Activated effector memory CD4-positive, alpha-beta T cell treated with Interleukin-2 at 50 U/mL for 16 hours (primary cell): ENCODE data around the gene FLII.
"Not testable (repeated sequence)": the region's sequence is repeated elsewhere in the genome, so short reads cannot be mapped to it uniquely, and the experiment has no call there.

Source experiments
- DNase-seq: peaks from one replicate; pipeline ENCODE4 v3.0.0-alpha.2; 2020

The FLII gene

GRCh38 chr17:18238299-18238698 lies 20.2 kb downstream of the FLII start:
- DNase-seq, result no peak

GRCh38 chr17:18237461-18237860 lies 21.1 kb downstream of the FLII start:
- DNase-seq, result no peak

- no peak for DNase-seq
Observed at GRCh38 chr17:18236494-18236893, 22.0 kb downstream of the FLII start.

GRCh38 chr17:18235743-18236256 lies 22.7 kb downstream of the FLII start:
- DNase-seq, result no peak

GRCh38 chr17:18234853-18235380 lies 23.6 kb downstream of the FLII start:
- no peak for DNase-seq

GRCh38 chr17:18233803-18234518 lies 24.6 kb downstream of the FLII start:
- no peak for DNase-seq

GRCh38 chr17:18231164-18231563 lies 27.4 kb downstream of the FLII start:
- DNase-seq, result no peak

GRCh38 chr17:18230288-18231141 lies 28.0 kb downstream of the FLII start:
- no peak for DNase-seq

- DNase-seq, result no peak
Observed at GRCh38 chr17:18229771-18230170, 28.8 kb downstream of the FLII start.

- DNase-seq, result no peak
Observed at GRCh38 chr17:18229254-18229653, 29.3 kb downstream of the FLII start.

GRCh38 chr17:18228176-18228682 lies 30.3 kb downstream of the FLII start:
- DNase-seq, result no peak

- no peak for DNase-seq
Observed at GRCh38 chr17:18227635-18228034, 30.9 kb downstream of the FLII start.

GRCh38 chr17:18226284-18226945 lies 32.1 kb downstream of the FLII start:
- no peak for DNase-seq

GRCh38 chr17:18225642-18226283 lies 32.8 kb downstream of the FLII start:
- DNase-seq, result no peak

- DNase-seq, result peak; percentile 93
Observed at GRCh38 chr17:18225121-18225641, 33.4 kb downstream of the FLII start, which contains the start of gene LLGL1. Gene LLGL1, plus strand, starts transcription at chr17:18225635. Its CDS starts 48 bp downstream, at chr17:18225683.

GRCh38 chr17:18224387-18225120 lies 34.0 kb downstream of the FLII start:
- no peak for DNase-seq

- DNase-seq, result no peak
Observed at GRCh38 chr17:18224053-18224386, 34.5 kb downstream of the FLII start.

- no peak for DNase-seq
Observed at GRCh38 chr17:18218756-18219415, 39.7 kb downstream of the FLII start.

GRCh38 chr17:18217412-18218015 lies 41.0 kb downstream of the FLII start:
- peak; percentile 60 for DNase-seq

- DNase-seq, result not testable (repeated sequence)
Observed at GRCh38 chr17:18216906-18217305, 41.6 kb downstream of the FLII start.
